Measurements from ENCODE around the gene COG5. TPM values are rescaled to one million over a fixed set of nuclear protein-coding genes. Genes with fewer than 3 reads are reported as not detected.

The COG5 gene
- total RNA-seq, 2 experiments from 2014 or later, result 40.9 to 60.2 TPM

- TF ChIP-seq EZH2phosphoT487 (IDR thresholded peaks at IDR 0.05; ENCODE audit: borderline replicate concordance, low read depth, low read length), result no peak
- no peak for TF ChIP-seq CTCF (conservative IDR thresholded peaks at IDR 0.05; ENCODE audit: low read length)
Observed at GRCh38 chr7:107154826-107155225, 408.9 kb downstream of the COG5 start.

GRCh38 chr7:107152011-107152410 is 411.7 kb downstream of the COG5 start:
- H3K9me3 ChIP-seq (ENCODE audit: low read length), result no peaks in the 10 kb centered on the region
- ChIA-PET POLR2A (interaction anchor here (0.7 to 1.3 kb wide), 5 partner anchors 15 to 205 kb away, joined by 3 to 6 read pairs (median 4); no protein-coding TSS in a partner anchor), CTCF (ENCODE audit: unreplicated experiment) (interaction anchor here (1.3 kb wide), 1 partner anchor 204 kb away, joined by 3 read pairs; no protein-coding TSS in a partner anchor)
- no peak overlapping the region for H2AFZ ChIP-seq (ENCODE audit: low read length)
- H4K20me1 ChIP-seq (ENCODE audit: insufficient read depth, low read length), result no peaks in the 10 kb centered on the region; the same call in 1 of the 2 replicates
- TF ChIP-seq CTCF (conservative IDR thresholded peaks at IDR 0.05; ENCODE audit: low read length), result no peak
- no peak for TF ChIP-seq EZH2phosphoT487 (IDR thresholded peaks at IDR 0.05; ENCODE audit: borderline replicate concordance, low read depth, low read length)
- H3K36me3 ChIP-seq (ENCODE audit: insufficient read depth, low read length), result peaks cover 80% of the 10 kb centered on the region
- H3K4me1 ChIP-seq (ENCODE audit: insufficient read depth, low read length, poor library complexity, severe bottlenecking), result peaks cover 34% of the 10 kb centered on the region
- H3K4me3 ChIP-seq (ENCODE audit: low read depth, low read length, poor library complexity, severe bottlenecking), result no peak overlapping the region
- no peak for DNase-seq (ENCODE audit: low spot score)
- H3K4me2 ChIP-seq (ENCODE audit: low read length), result no peak overlapping the region
- no TSS peak for BruUV-seq (replicated peaks)
- no peaks in the 10 kb centered on the region for H3K9me2 ChIP-seq (ENCODE audit: insufficient read depth, low read length)
- intact Hi-C loops (cut with micrococcal nuclease; ENCODE audit: unreplicated experiment), result no loop called here
- peaks cover 33% of the 10 kb centered on the region; the same call in 1 of the 2 replicates for H3K79me2 ChIP-seq (ENCODE audit: insufficient read depth, low read depth, low read length)
- no peak overlapping the region for H3K27ac ChIP-seq (ENCODE audit: low read depth, low read length, poor library complexity, severe bottlenecking)

More at GRCh38 chr7:107154826-107155225, 408.9 kb downstream of the COG5 start:
- no peak overlapping the region for H3K4me3 ChIP-seq (ENCODE audit: low read depth, low read length, poor library complexity, severe bottlenecking)
- no peak overlapping the region for H3K4me2 ChIP-seq (ENCODE audit: low read length)
- intact Hi-C loops (cut with micrococcal nuclease; ENCODE audit: unreplicated experiment), result no loop called here
- H4K20me1 ChIP-seq (ENCODE audit: insufficient read depth, low read length), result no peaks in the 10 kb centered on the region; the same call in 1 of the 2 replicates
- ChIA-PET POLR2A (no interaction called here), CTCF (ENCODE audit: unreplicated experiment) (no interaction called here)
- H3K27ac ChIP-seq (ENCODE audit: low read depth, low read length, poor library complexity, severe bottlenecking), result no peak overlapping the region
- H3K9me2 ChIP-seq (ENCODE audit: insufficient read depth, low read length), result no peaks in the 10 kb centered on the region
- peaks cover 16% of the 10 kb centered on the region; the same call in 1 of the 2 replicates for H3K79me2 ChIP-seq (ENCODE audit: insufficient read depth, low read depth, low read length)
- BruUV-seq (replicated peaks), result no TSS peak
- H3K4me1 ChIP-seq (ENCODE audit: insufficient read depth, low read length, poor library complexity, severe bottlenecking), result peaks cover 5% of the 10 kb centered on the region
- H2AFZ ChIP-seq (ENCODE audit: low read length), result no peak overlapping the region
- H3K36me3 ChIP-seq (ENCODE audit: insufficient read depth, low read length), result peaks cover 83% of the 10 kb centered on the region
- no peaks in the 10 kb centered on the region for H3K9me3 ChIP-seq (ENCODE audit: low read length)
- no peak for DNase-seq (ENCODE audit: low spot score)

Small RNA genes within 50 kb of the gene (small RNA-seq; reads per million reads assigned to genes)
- gene AC002381.1 (not detected), gene RF01233 (not detected)

Other genes starting within 250 kb of the COG5 start
- gene GPR22, start 93.9 kb downstream of the COG5 start, total RNA-seq (2014; rRNA removed; shearing (Covaris generic)), result not detected in 2 replicates
- not detected in 2 replicates for gene GPR22, start 93.9 kb downstream of the COG5 start, total RNA-seq (2022)
- gene DUS4L, start 51 bp upstream of the COG5 start, total RNA-seq (2014; rRNA removed; shearing (Covaris generic)), result 14.9 and 16.9 TPM in 2 replicates
- 23.0 and 26.9 TPM in 2 replicates for gene DUS4L, start 51 bp upstream of the COG5 start, total RNA-seq (2022)
- 18.7 and 26.5 TPM in 2 replicates for gene BCAP29, start 16.3 kb upstream of the COG5 start, total RNA-seq (2014; rRNA removed; shearing (Covaris generic))
- gene BCAP29, start 16.3 kb upstream of the COG5 start, total RNA-seq (2022), result 26.3 and 29.2 TPM in 2 replicates
- 0.26 TPM in 1 of 2 replicates, not detected in the other for gene SLC26A4, start 96.9 kb upstream of the COG5 start, total RNA-seq (2014; rRNA removed; shearing (Covaris generic))
- gene SLC26A4, start 96.9 kb upstream of the COG5 start, total RNA-seq (2022), result 0.27 TPM in 1 of 2 replicates, not detected in the other
- gene CBLL1, start 180.2 kb upstream of the COG5 start, total RNA-seq (2014; rRNA removed; shearing (Covaris generic)), result 22.9 and 25.7 TPM in 2 replicates
- gene CBLL1, start 180.2 kb upstream of the COG5 start, total RNA-seq (2022), result 41.4 and 57.2 TPM in 2 replicates
- not detected in 2 replicates for gene SLC26A3, start 239.3 kb upstream of the COG5 start, total RNA-seq (2014; rRNA removed; shearing (Covaris generic))
- not detected in 2 replicates for gene SLC26A3, start 239.3 kb upstream of the COG5 start, total RNA-seq (2022)

Measured in OCI-LY7 (cell line).